ENCODE measurements around the gene ZBTB34.

GRCh38 chr9:126833020-126833419 is 27.4 kb upstream of the ZBTB34 start:
- TF ChIP-seq GATA3 (IDR thresholded peaks at IDR 0.05; ENCODE audit: low read depth, low read length) = no peak
- no peak for TF ChIP-seq GATA2 (IDR thresholded peaks at IDR 0.05; ENCODE audit: low read depth, low read length)

All from SH-SY5Y (cell line).